SK-N-MC (cell line): ENCODE results near the gene ASCC3.

Source experiments
- EZH2 ChIP-seq: fragments of 200-600 bp; sonication (generic); IDR thresholded peaks from one replicate; pipeline ENCODE4 v1.6.1; 2017; ENCODE audit warnings: antibody characterized with exemption
- POLR2AphosphoS5 ChIP-seq: IDR thresholded peaks from 2 replicates; pipeline ENCODE4 v1.6.1; 2012; ENCODE audit warnings: mild to moderate bottlenecking, low read depth, low read length, borderline replicate concordance

- TF ChIP-seq POLR2AphosphoS5 (no peak), EZH2 (no peak)
Measured at GRCh38 chr6:100768816-100769351, 112.2 kb downstream of the ASCC3 start.
